Renal pelvis (tissue), 12 donors: ENCODE data around the gene USP46. TPM values are rescaled to one million over a fixed set of nuclear protein-coding genes. Genes with fewer than 3 reads are reported as not detected.

Experiments
- DNase-seq: peaks from one replicate; pipeline ENCODE4 v3.0.0-alpha.2; 2013
- long read RNA-seq, 16 experiments: transcript quantifications; one replicate each; lab custom pipeline, GENCODE V29; 2026
- polyA plus RNA-seq, 3 donors: library from polyadenylated mRNA; unstranded; fragments of 120-200 nt; gene quantifications; one replicate each; pipeline ENCODE4 v1.2.1, GENCODE V29; 2013; ENCODE audit not compliant: insufficient read length in 3 of 3

The USP46 gene
- polyA plus RNA-seq: 10 to 100 TPM; 29.4 to 32.2 (median 30.6) TPM
- long read RNA-seq, donor 1, full-length matches to known transcripts: 5 of 5 reads
- long read RNA-seq, donor 1, partial matches to known transcripts: 0 of 5 reads
- long read RNA-seq, donor 1, other reads (novel, unspliced or antisense): 0 of 5 reads
- long read RNA-seq, donor 2, full-length matches to known transcripts: 8 of 8 reads
- long read RNA-seq, donor 2, partial matches to known transcripts: 0 of 8 reads
- long read RNA-seq, donor 2, other reads (novel, unspliced or antisense): 0 of 8 reads
- long read RNA-seq, donor 3, full-length matches to known transcripts: 5 of 5 reads
- long read RNA-seq, donor 3, partial matches to known transcripts: 0 of 5 reads
- long read RNA-seq, donor 3, other reads (novel, unspliced or antisense): 0 of 5 reads
- long read RNA-seq, donor 4, full-length matches to known transcripts: 5 of 5 reads
- long read RNA-seq, donor 4, partial matches to known transcripts: 0 of 5 reads
- long read RNA-seq, donor 4, other reads (novel, unspliced or antisense): 0 of 5 reads
- long read RNA-seq, donor 5, full-length matches to known transcripts: 5 of 5 reads
- long read RNA-seq, donor 5, partial matches to known transcripts: 0 of 5 reads
- long read RNA-seq, donor 5, other reads (novel, unspliced or antisense): 0 of 5 reads
- long read RNA-seq, donor 6, full-length matches to known transcripts: 3 of 3 reads
- long read RNA-seq, donor 6, partial matches to known transcripts: 0 of 3 reads
- long read RNA-seq, donor 6, other reads (novel, unspliced or antisense): 0 of 3 reads
- long read RNA-seq, donor 7, full-length matches to known transcripts: 7 of 7 reads
- long read RNA-seq, donor 7, partial matches to known transcripts: 0 of 7 reads
- long read RNA-seq, donor 7, other reads (novel, unspliced or antisense): 0 of 7 reads
- long read RNA-seq, donor 8, full-length matches to known transcripts: 2 of 2 reads
- long read RNA-seq, donor 8, partial matches to known transcripts: 0 of 2 reads
- long read RNA-seq, donor 8, other reads (novel, unspliced or antisense): 0 of 2 reads
- long read RNA-seq, donor 9, full-length matches to known transcripts: 5 of 15 reads
- long read RNA-seq, donor 9, partial matches to known transcripts: 0 of 15 reads
- long read RNA-seq, donor 9, other reads (novel, unspliced or antisense): 10 of 15 reads
- long read RNA-seq, donor 10: 0 reads
- long read RNA-seq, donor 11, full-length matches to known transcripts: 5 of 5 reads
- long read RNA-seq, donor 11, partial matches to known transcripts: 0 of 5 reads
- long read RNA-seq, donor 11, other reads (novel, unspliced or antisense): 0 of 5 reads
- long read RNA-seq, donor 12, full-length matches to known transcripts: 10 of 10 reads
- long read RNA-seq, donor 12, partial matches to known transcripts: 0 of 10 reads
- long read RNA-seq, donor 12, other reads (novel, unspliced or antisense): 0 of 10 reads
- long read RNA-seq, donor 13, full-length matches to known transcripts: 3 of 3 reads
- long read RNA-seq, donor 13, partial matches to known transcripts: 0 of 3 reads
- long read RNA-seq, donor 13, other reads (novel, unspliced or antisense): 0 of 3 reads
- long read RNA-seq, donor 14, full-length matches to known transcripts: 9 of 9 reads
- long read RNA-seq, donor 14, partial matches to known transcripts: 0 of 9 reads
- long read RNA-seq, donor 14, other reads (novel, unspliced or antisense): 0 of 9 reads
- long read RNA-seq, donor 15, full-length matches to known transcripts: 4 of 14 reads
- long read RNA-seq, donor 15, partial matches to known transcripts: 10 of 14 reads
- long read RNA-seq, donor 15, other reads (novel, unspliced or antisense): 0 of 14 reads
- long read RNA-seq, donor 16, full-length matches to known transcripts: 2 of 2 reads
- long read RNA-seq, donor 16, partial matches to known transcripts: 0 of 2 reads
- long read RNA-seq, donor 16, other reads (novel, unspliced or antisense): 0 of 2 reads

- peak; percentile 74 for DNase-seq
These were observed at the start of gene USP46 for GRCh38 chr4:52659001-52659721. Gene USP46 (minus strand): TSS chr4:52659301. CDS start chr4:52659150, 151 bp downstream.

GRCh38 chr4:52704661-52705060 is 45.6 kb upstream of the USP46 start:
- no peak for DNase-seq

GRCh38 chr4:52704133-52704532 is 45.0 kb upstream of the USP46 start:
- DNase-seq: no peak

- DNase-seq: no peak
These were observed 42.1 kb upstream of the USP46 start for GRCh38 chr4:52701207-52701606.

GRCh38 chr4:52694936-52695335 is 35.8 kb upstream of the USP46 start:
- DNase-seq: no peak

GRCh38 chr4:52693492-52693891 is 34.4 kb upstream of the USP46 start:
- no peak for DNase-seq

GRCh38 chr4:52689096-52689495 is 30.0 kb upstream of the USP46 start:
- no peak for DNase-seq

- DNase-seq: no peak
These were observed 28.6 kb upstream of the USP46 start for GRCh38 chr4:52687696-52688095.

GRCh38 chr4:52685316-52685715 is 26.2 kb upstream of the USP46 start:
- no peak for DNase-seq

- DNase-seq: no peak
These were observed 25.8 kb upstream of the USP46 start for GRCh38 chr4:52684896-52685295.

GRCh38 chr4:52680381-52680780 is 21.3 kb upstream of the USP46 start:
- no peak for DNase-seq

- DNase-seq: no peak
These were observed 17.4 kb upstream of the USP46 start for GRCh38 chr4:52676536-52676935.

- DNase-seq: no peak
These were observed 16.0 kb upstream of the USP46 start for GRCh38 chr4:52675111-52675510.

GRCh38 chr4:52670739-52671138 is 11.6 kb upstream of the USP46 start:
- DNase-seq: no peak

- DNase-seq: no peak
These were observed 11.0 kb upstream of the USP46 start for GRCh38 chr4:52670121-52670520.

GRCh38 chr4:52665592-52665991 is 6.5 kb upstream of the USP46 start:
- DNase-seq: no peak

- DNase-seq: no peak
These were observed 5.4 kb upstream of the USP46 start for GRCh38 chr4:52664479-52664878.

GRCh38 chr4:52661966-52662690 is 3.0 kb upstream of the USP46 start:
- no peak for DNase-seq

GRCh38 chr4:52660643-52661042 is 1.5 kb upstream of the USP46 start:
- no peak for DNase-seq
